SK-N-SH (cell line): Measurements from ENCODE around the gene TULP3. TPM values are rescaled to one million over a fixed set of nuclear protein-coding genes. Genes with fewer than 3 reads are reported as not detected.

ENCODE experiments used
- CTCF ChIA-PET: fragments of 300-600, 350-600 bp; formaldehyde crosslinking; extraction: SDS; loops from one replicate; lab custom pipeline; 2021; lab: Yijun Ruan, JAX
- POLR2A ChIA-PET: fragments of 350-600 bp; sonication (Branson Sonifier 250); formaldehyde crosslinking; extraction: SDS; loops from one replicate; lab custom pipeline; 2020; ENCODE audit warnings: antibody characterized with exemption, inconsistent platforms; lab: Yijun Ruan, JAX
- DNase-seq: peaks from one replicate; pipeline ENCODE4 v3.0.0; 2012
- H2AFZ ChIP-seq: fragments of 200-600 bp; sonication (generic); 2 replicates; pipeline ENCODE4 v1.8.1; 2016; ENCODE audit warnings: antibody characterized with exemption, mild to moderate bottlenecking, low read depth
- H3F3A ChIP-seq: fragments of 200-600 bp; sonication (generic); replicated peaks from 2 replicates; pipeline ENCODE3; 2016; ENCODE audit warnings: antibody characterized with exemption, mild to moderate bottlenecking; ENCODE audit not compliant: insufficient read depth
- H3K27ac ChIP-seq, 2 experiments: fragments of 200-500 bp in 1 of 2; fragments of 200-600 bp in 1 of 2; sonication (Bioruptor generic) in 1 of 2; sonication (generic), shearing (Covaris generic) in 1 of 2; 2 replicates each; pipeline versions ENCODE4 v1.5.1 to v1.6.1; 2014 to 2016; ENCODE audit warnings: low read depth in 2 of 2, inconsistent platforms in 1 of 2, low read length in 1 of 2, mild to moderate bottlenecking in 1 of 2, mixed read lengths in 1 of 2
- H3K27me3 ChIP-seq: fragments of 200-600 bp; sonication (generic), shearing (Covaris generic); 2 replicates; pipeline ENCODE4 v1.6.1; 2016; ENCODE audit warnings: mixed run types; ENCODE audit not compliant: insufficient read depth
- H3K36me3 ChIP-seq, 2 experiments: fragments of 200-500 bp in 1 of 2; fragments of 200-600 bp in 1 of 2; sonication (Bioruptor generic) in 1 of 2; sonication (generic) in 1 of 2; replicated peaks in 1 of 2; 2 replicates each; pipeline versions ENCODE3 to v1.5.1; 2014 to 2016; ENCODE audit warnings: low read length in 1 of 2, mild to moderate bottlenecking in 1 of 2; ENCODE audit not compliant: insufficient read depth in 2 of 2, control insufficient read depth in 1 of 2
- H3K4me1 ChIP-seq, 2 experiments: fragments of 200-500 bp in 1 of 2; fragments of 200-600 bp in 1 of 2; sonication (Bioruptor generic) in 1 of 2; sonication (generic), shearing (Covaris generic) in 1 of 2; 2 replicates each; pipeline versions ENCODE4 v1.5.1 to v1.6.1; 2014 to 2016; ENCODE audit warnings: low read depth in 1 of 2, low read length in 1 of 2, mixed run types in 1 of 2; ENCODE audit not compliant: insufficient read depth in 2 of 2, control insufficient read depth in 1 of 2
- H3K4me2 ChIP-seq: fragments of 200-600 bp; sonication (generic), shearing (Covaris generic); 2 replicates; pipeline ENCODE4 v1.6.1; 2017; ENCODE audit warnings: mixed run types
- H3K4me3 ChIP-seq, 2 experiments: fragments of 200-500 bp in 1 of 2; fragments of 200-600 bp in 1 of 2; sonication (Bioruptor generic) in 1 of 2; sonication (generic), shearing (Covaris generic) in 1 of 2; 2 replicates each; pipeline versions ENCODE4 v1.5.1 to v1.8.1; 2014 to 2016; ENCODE audit warnings: low read depth in 2 of 2, inconsistent platforms in 1 of 2, low read length in 1 of 2, mild to moderate bottlenecking in 1 of 2, mixed read lengths in 1 of 2, moderate library complexity in 1 of 2
- H3K79me2 ChIP-seq: fragments of 200-600 bp; sonication (generic); 2 replicates; pipeline ENCODE4 v1.8.1; 2017; ENCODE audit warnings: mild to moderate bottlenecking; ENCODE audit not compliant: insufficient read depth
- H3K9ac ChIP-seq: fragments of 200-600 bp; sonication (generic); 2 replicates; pipeline ENCODE4 v1.6.1; 2017; ENCODE audit warnings: mixed run types
- H3K9me2 ChIP-seq: fragments of 200-600 bp; sonication (generic); 2 replicates; pipeline ENCODE4 v1.6.1; 2017; ENCODE audit warnings: mixed run types
- H3K9me3 ChIP-seq: fragments of 200-600 bp; sonication (generic); 2 replicates; pipeline ENCODE4 v1.6.1; 2017; ENCODE audit warnings: mixed run types, mild to moderate bottlenecking, moderate library complexity
- H4K20me1 ChIP-seq: fragments of 200-600 bp; sonication (generic); 2 replicates; pipeline ENCODE4 v1.6.1; 2017; ENCODE audit warnings: mild to moderate bottlenecking, mixed run types; ENCODE audit not compliant: insufficient read depth
- CHD2 ChIP-seq: fragments of 150-350 bp; IDR thresholded peaks from 2 replicates; pipeline ENCODE4 v1.6.1; 2018; ENCODE audit warnings: low read length; ENCODE audit not compliant: partially characterized antibody
- FOSL2 ChIP-seq: IDR thresholded peaks from 2 replicates; pipeline ENCODE4 v1.4.0; 2012; ENCODE audit warnings: low read depth, mild to moderate bottlenecking, moderate library complexity, borderline replicate concordance
- GABPA ChIP-seq: IDR thresholded peaks from 2 replicates; pipeline ENCODE4 v1.4.0; 2012; ENCODE audit warnings: low read depth, mild to moderate bottlenecking
- GATA2 ChIP-seq: sonication (generic); formaldehyde crosslinking; IDR thresholded peaks from 2 replicates; pipeline ENCODE4 v1.5.0; 2020; ENCODE audit warnings: mild to moderate bottlenecking, missing genetic modification reagents
- NRF1 ChIP-seq: IDR thresholded peaks from 2 replicates; pipeline ENCODE4 v1.6.1; 2012; ENCODE audit warnings: low read depth, mild to moderate bottlenecking, low read length
- POLR2AphosphoS5 ChIP-seq: IDR thresholded peaks from 2 replicates; pipeline ENCODE4 v1.6.1; 2012; ENCODE audit warnings: low read depth, low read length
- RCOR1 ChIP-seq: fragments of 150-350 bp; IDR thresholded peaks from 2 replicates; pipeline ENCODE4 v1.6.1; 2017; ENCODE audit warnings: antibody characterized with exemption, low read length
- RXRA ChIP-seq: IDR thresholded peaks from 2 replicates; pipeline ENCODE4 v1.4.0; 2012; ENCODE audit warnings: low read depth, mild to moderate bottlenecking, borderline replicate concordance
- YY1 ChIP-seq: IDR thresholded peaks from 2 replicates; pipeline ENCODE4 v1.4.0; 2012; ENCODE audit warnings: low read depth, mild to moderate bottlenecking
- WGBS: methylation state at CpG from one replicate; pipeline ENCODE4 v1.1.6; 2017; ENCODE audit warnings: low lambda C conversion rate; 5-methylcytosine and 5-hydroxymethylcytosine counted together
- polyA plus RNA-seq, 3 experiments: library from polyadenylated mRNA; depleted of rRNA; stranded (reverse); fragments of >200 nt; gene quantifications; 2 replicates each; pipeline ENCODE4 v1.2.3, GENCODE V29; 2012
- TF ChIP-seq, protein P1 (sequence below): fragments of 150-350 bp; IDR thresholded peaks from 2 replicates; pipeline ENCODE4 v1.6.1; 2016; ENCODE audit warnings: mild to moderate bottlenecking, low read depth, low read length
- TF ChIP-seq, protein P2 (sequence below): IDR thresholded peaks from 2 replicates; pipeline ENCODE4 v1.4.0; 2012; ENCODE audit warnings: low read depth

The TULP3 gene
- polyA plus RNA-seq, 1 of the 3 experiments (the other 2 are of a cell fraction), result 22.6 TPM

DNA sequence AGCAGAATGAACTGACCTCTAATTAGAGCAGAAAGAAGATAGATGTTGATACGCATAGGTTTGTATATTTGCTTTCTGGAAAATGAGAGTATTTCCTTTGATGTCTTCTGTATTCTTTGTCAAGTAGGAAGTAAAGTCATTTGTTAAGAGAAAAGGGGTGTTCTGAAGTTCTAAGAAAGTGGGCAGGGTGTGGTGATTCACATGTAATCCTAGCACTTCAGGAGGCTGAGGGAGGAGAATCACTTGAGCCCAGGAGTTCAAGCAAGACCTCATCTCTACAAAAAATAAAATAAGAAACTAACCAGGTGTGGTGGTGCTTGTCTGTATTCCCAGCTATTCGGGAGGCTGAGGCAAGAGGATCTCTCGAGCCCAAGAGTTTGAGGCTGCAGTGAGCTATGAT lies 10.8 kb upstream of the TULP3 start:
- no peaks in the 10 kb centered on the region for H3K9me2 ChIP-seq
- H3K9ac ChIP-seq, result no peak overlapping the region
- H3K4me1 ChIP-seq, result peaks cover 8 to 10% of the 10 kb centered on the region in 2 experiments; a peak in 2 of 4 replicates
- POLR2A ChIA-PET, result no interaction called here
- peaks cover 18% of the 10 kb centered on the region for H3F3A ChIP-seq
- H3K27me3 ChIP-seq, result no peaks in the 10 kb centered on the region
- whole genome bisulfite sequencing, result 98% methylated on average over 3 of the region's 3 CpGs
- H3K4me2 ChIP-seq, result no peak overlapping the region
- no peak overlapping the region for H3K4me3 ChIP-seq
- H3K36me3 ChIP-seq, result peaks cover 0 to 10% of the 10 kb centered on the region in 2 experiments
- TF ChIP-seq CHD2 (no peak), POLR2AphosphoS5 (no peak), RXRA (no peak), RCOR1 (no peak), YY1 (no peak), GABPA (no peak), NRF1 (no peak), GATA2 (CRISPR knock-in tag) (no peak)
- TF ChIP-seq, protein P1, sequence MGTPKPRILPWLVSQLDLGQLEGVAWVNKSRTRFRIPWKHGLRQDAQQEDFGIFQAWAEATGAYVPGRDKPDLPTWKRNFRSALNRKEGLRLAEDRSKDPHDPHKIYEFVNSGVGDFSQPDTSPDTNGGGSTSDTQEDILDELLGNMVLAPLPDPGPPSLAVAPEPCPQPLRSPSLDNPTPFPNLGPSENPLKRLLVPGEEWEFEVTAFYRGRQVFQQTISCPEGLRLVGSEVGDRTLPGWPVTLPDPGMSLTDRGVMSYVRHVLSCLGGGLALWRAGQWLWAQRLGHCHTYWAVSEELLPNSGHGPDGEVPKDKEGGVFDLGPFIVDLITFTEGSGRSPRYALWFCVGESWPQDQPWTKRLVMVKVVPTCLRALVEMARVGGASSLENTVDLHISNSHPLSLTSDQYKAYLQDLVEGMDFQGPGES, result no peak
- TF ChIP-seq, protein P2, sequence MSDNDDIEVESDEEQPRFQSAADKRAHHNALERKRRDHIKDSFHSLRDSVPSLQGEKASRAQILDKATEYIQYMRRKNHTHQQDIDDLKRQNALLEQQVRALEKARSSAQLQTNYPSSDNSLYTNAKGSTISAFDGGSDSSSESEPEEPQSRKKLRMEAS, result no peak
- TF ChIP-seq, all 33 proteins: peak for 0
- Histone ChIP-seq H3K27ac (no peak overlapping the region), H2AFZ (no peak overlapping the region), H4K20me1 (0 out of 2 replicates have a peak, but pooled peaks cover 8% of the 10 kb centered on the region), H3K79me2 (peaks cover 94% of the 10 kb centered on the region), H3K9me3 (no peaks in the 10 kb centered on the region)
- no peak for DNase-seq
- CTCF ChIA-PET, result interaction anchor here (0.7 to 5.8 kb wide), 4 partner anchors 26 to 162 kb away, joined by 3 to 33 read pairs (median 16); no protein-coding TSS in a partner anchor

DNA sequence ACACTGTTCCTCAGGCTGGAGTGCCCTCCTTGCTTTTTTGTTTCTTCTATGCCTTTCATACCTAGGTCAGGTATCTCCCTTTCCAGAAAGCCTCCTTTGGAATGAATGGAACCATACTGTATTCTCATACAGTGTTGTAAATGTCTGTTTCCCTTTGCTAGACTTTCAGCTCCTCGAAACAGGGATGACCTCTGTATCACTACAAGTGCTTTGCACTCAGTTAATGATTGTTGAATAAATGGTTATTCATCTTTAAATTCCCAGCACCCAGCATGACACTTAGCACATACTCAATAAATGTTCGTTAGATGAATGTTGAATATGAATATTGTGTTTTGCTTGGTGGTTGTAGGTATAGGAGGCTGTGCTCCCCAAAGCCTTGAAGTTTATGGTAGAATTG lies 5.9 kb upstream of the TULP3 start:
- H3K9me3 ChIP-seq, result no peaks in the 10 kb centered on the region
- WGBS, result 71% methylated on average over 2 of the region's 2 CpGs
- peaks cover 61% of the 10 kb centered on the region for H3K79me2 ChIP-seq
- H3F3A ChIP-seq, result peaks cover 26% of the 10 kb centered on the region
- ChIA-PET CTCF (interaction anchor here (0.6 to 4.1 kb wide), 37 partner anchors 8 to 391 kb away, joined by 3 to 35 read pairs (median 5); partner anchors contain the start of genes FOXM1, RHNO1 and TEX52), POLR2A (interaction anchor here (0.6 kb wide), 1 partner anchor 20 kb away, joined by 3 read pairs; no protein-coding TSS in a partner anchor)
- H3K36me3 ChIP-seq, result peaks cover 8 to 24% of the 10 kb centered on the region in 2 experiments
- no peak overlapping the region for H3K27ac ChIP-seq
- no peak for TF ChIP-seq FOSL2
- no peak overlapping the region for H2AFZ ChIP-seq
- H3K27me3 ChIP-seq, result no peaks in the 10 kb centered on the region
- no peak overlapping the region for H3K9ac ChIP-seq
- DNase-seq, result no peak
- no peak overlapping the region for H3K4me2 ChIP-seq
- 0 out of 4 replicates have a peak, but pooled peaks cover 0 to under 1% of the 10 kb centered on the region in 2 experiments for H3K4me1 ChIP-seq
- H3K4me3 ChIP-seq, result no peak overlapping the region
- H4K20me1 ChIP-seq, result 0 out of 2 replicates have a peak, but pooled peaks cover 8% of the 10 kb centered on the region
- H3K9me2 ChIP-seq, result no peaks in the 10 kb centered on the region
